ENCODE data around the gene SHROOM4.

SHROOM4 gene

GRCh38 chrX:50644496-50644895 lies 169.5 kb downstream of the SHROOM4 start:
- TF ChIP-seq REST (IDR thresholded peaks at IDR 0.05; ENCODE audit: insufficient read depth in 1 of 2, low read depth in 2 of 2, low read length in 2 of 2) = no peak
- TF ChIP-seq TAF1 (IDR thresholded peaks at IDR 0.05; ENCODE audit: borderline replicate concordance, insufficient read depth, low read length) = no peak
- no peak for TF ChIP-seq POLR2AphosphoS5 (IDR thresholded peaks at IDR 0.05; ENCODE audit: low read depth, low read length)
- no peak for TF ChIP-seq FOXP2 (optimal IDR thresholded peaks at IDR 0.05; ENCODE audit: borderline replicate concordance, extremely low read depth, extremely low read length, insufficient read depth)
- no peak for TF ChIP-seq SIN3A (IDR thresholded peaks at IDR 0.05; ENCODE audit: borderline replicate concordance, insufficient read depth, low read length)

DNA sequence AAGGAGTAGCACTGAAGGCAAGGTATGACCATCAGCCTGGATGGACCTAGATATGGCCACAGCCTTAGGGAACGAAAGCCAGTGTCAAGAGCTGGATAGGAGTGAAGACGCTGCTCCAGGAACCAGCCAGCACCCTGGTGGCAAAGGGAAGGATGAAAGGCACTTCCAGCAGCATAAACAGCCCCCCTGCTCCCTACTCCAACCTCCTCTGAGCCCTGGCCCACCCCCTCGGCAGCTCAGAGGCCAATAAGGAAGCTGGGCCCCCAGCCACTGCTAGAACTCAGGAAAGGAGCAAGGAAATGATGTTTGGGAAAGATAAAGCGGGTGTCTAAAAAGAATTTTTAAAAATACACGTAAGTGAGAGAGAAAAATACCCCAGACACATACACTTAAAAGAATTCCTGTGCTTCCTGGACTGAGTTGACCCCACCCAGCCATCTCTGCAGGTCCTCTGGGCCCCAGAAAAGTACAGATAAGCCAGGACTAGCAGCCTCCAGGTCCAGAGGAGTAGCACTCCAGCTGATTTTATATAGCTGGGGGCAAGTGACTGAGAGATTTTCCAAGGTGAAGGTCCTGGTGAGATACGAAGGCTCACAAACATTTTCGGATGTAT lies 170.4 kb downstream of the SHROOM4 start:
- TF ChIP-seq REST (IDR thresholded peaks at IDR 0.05; ENCODE audit: insufficient read depth in 1 of 2, low read depth in 2 of 2, low read length in 2 of 2) = no peak
- no peak for TF ChIP-seq FOXP2 (optimal IDR thresholded peaks at IDR 0.05; ENCODE audit: borderline replicate concordance, extremely low read depth, extremely low read length, insufficient read depth)
- TF ChIP-seq SIN3A (IDR thresholded peaks at IDR 0.05; ENCODE audit: borderline replicate concordance, insufficient read depth, low read length) = no peak
- TF ChIP-seq TAF1 (IDR thresholded peaks at IDR 0.05; ENCODE audit: borderline replicate concordance, insufficient read depth, low read length) = no peak
- no peak for TF ChIP-seq POLR2AphosphoS5 (IDR thresholded peaks at IDR 0.05; ENCODE audit: low read depth, low read length)

DNA sequence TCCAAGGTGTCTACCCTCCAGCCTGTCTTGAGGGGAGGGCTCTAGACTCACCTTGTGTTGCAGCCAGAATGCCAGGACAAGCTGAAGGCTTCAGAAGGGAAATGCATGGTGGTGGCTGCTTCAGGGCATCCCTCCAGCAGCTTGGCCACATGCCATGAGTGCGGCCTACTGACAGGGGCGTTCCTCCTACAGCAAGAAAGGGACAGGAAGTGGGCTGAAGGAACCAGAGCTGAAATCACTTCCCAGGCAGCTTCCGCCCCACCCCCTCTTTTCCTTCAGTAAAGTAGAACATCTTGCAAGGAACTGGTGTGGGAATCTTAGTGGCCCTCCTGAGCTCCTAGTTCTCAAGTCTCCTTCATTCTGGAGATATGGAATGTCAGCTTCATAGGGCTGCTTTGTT lies 175.9 kb downstream of the SHROOM4 start:
- no peak for TF ChIP-seq TAF1 (IDR thresholded peaks at IDR 0.05; ENCODE audit: borderline replicate concordance, insufficient read depth, low read length)
- no peak for TF ChIP-seq FOXP2 (optimal IDR thresholded peaks at IDR 0.05; ENCODE audit: borderline replicate concordance, extremely low read depth, extremely low read length, insufficient read depth)
- TF ChIP-seq REST (IDR thresholded peaks at IDR 0.05; ENCODE audit: insufficient read depth in 1 of 2, low read depth in 2 of 2, low read length in 2 of 2) = no peak
- no peak for TF ChIP-seq SIN3A (IDR thresholded peaks at IDR 0.05; ENCODE audit: borderline replicate concordance, insufficient read depth, low read length)
- TF ChIP-seq POLR2AphosphoS5 (IDR thresholded peaks at IDR 0.05; ENCODE audit: low read depth, low read length) = no peak

GRCh38 chrX:50635817-50636365 lies 178.1 kb downstream of the SHROOM4 start:
- TF ChIP-seq REST (IDR thresholded peaks at IDR 0.05; ENCODE audit: insufficient read depth in 1 of 2, low read depth in 2 of 2, low read length in 2 of 2) (no peak), TAF1 (IDR thresholded peaks at IDR 0.05; ENCODE audit: borderline replicate concordance, insufficient read depth, low read length) (no peak), POLR2AphosphoS5 (IDR thresholded peaks at IDR 0.05; ENCODE audit: low read depth, low read length) (no peak), FOXP2 (optimal IDR thresholded peaks at IDR 0.05; ENCODE audit: borderline replicate concordance, extremely low read depth, extremely low read length, insufficient read depth) (no peak), SIN3A (IDR thresholded peaks at IDR 0.05; ENCODE audit: borderline replicate concordance, insufficient read depth, low read length) (no peak)
